Type B pancreatic cell (in vitro differentiated cells): ENCODE measurements around the gene FRMD6. TPM values are rescaled to one million over a fixed set of nuclear protein-coding genes. Genes with fewer than 3 reads are reported as not detected.
"Not testable (repeated sequence)": the region's sequence is repeated elsewhere in the genome, so short reads cannot be mapped to it uniquely, and the experiment has no call there.

Source experiments
- DNase-seq: peaks from one replicate; pipeline ENCODE4 v3.0.0; 2021; ENCODE audit warnings: mixed read lengths; ENCODE audit not compliant: unreplicated experiment; ENCODE audit errors: extremely low spot score
- H3K27ac Mint-ChIP-seq: 2 replicates; pipeline ENCODE4 v1.8.0; 2021; ENCODE audit warnings: mild to moderate bottlenecking, mixed read lengths
- H3K27me3 Mint-ChIP-seq: 2 replicates; pipeline ENCODE4 v1.8.0; 2021; ENCODE audit warnings: mixed read lengths
- H3K36me3 Mint-ChIP-seq: 2 replicates; pipeline ENCODE4 v1.8.0; 2021; ENCODE audit warnings: mixed read lengths
- H3K4me1 Mint-ChIP-seq: one replicate; pipeline ENCODE4 v1.8.0; 2021; ENCODE audit warnings: mixed read lengths; ENCODE audit not compliant: unreplicated experiment
- H3K4me3 Mint-ChIP-seq: 2 replicates; pipeline ENCODE4 v1.8.0; 2021; ENCODE audit warnings: mild to moderate bottlenecking, mixed read lengths
- H3K9me3 Mint-ChIP-seq: 2 replicates; pipeline ENCODE4 v1.8.0; 2021; ENCODE audit warnings: mixed read lengths
- CTCF ChIP-seq: fragments of 200-600 bp; sonication (generic); conservative IDR thresholded peaks from 2 replicates; pipeline ENCODE4 v1.5.0; 2021; ENCODE audit warnings: antibody characterized with exemption, mild to moderate bottlenecking
- total RNA-seq: library from RNA; stranded (reverse); gene quantifications from 2 replicates; pipeline ENCODE4 v1.2.1, GENCODE V29; 2021; ENCODE audit warnings: low replicate concordance

Gene FRMD6
- total RNA-seq, 1 donor from 2014 or later = 71.3 TPM

- DNase-seq = no peak
- Mint-ChIP-seq H3K4me1 (no peaks in the 10 kb centered on the region), H3K27me3 (no peaks in the 10 kb centered on the region), H3K4me3 (no peak overlapping the region), H3K27ac (no peak overlapping the region), H3K9me3 (peaks cover 8% of the 10 kb centered on the region), H3K36me3 (no peaks in the 10 kb centered on the region)
- TF ChIP-seq CTCF = no peak
Measured at GRCh38 chr14:51738754-51739153, 87.0 kb downstream of the FRMD6 start.

GRCh38 chr14:51743588-51744000 lies 91.9 kb downstream of the FRMD6 start:
- Mint-ChIP-seq H3K36me3 (no peaks in the 10 kb centered on the region), H3K27ac (no peak overlapping the region), H3K4me1 (no peaks in the 10 kb centered on the region), H3K27me3 (no peaks in the 10 kb centered on the region), H3K9me3 (peaks cover 14% of the 10 kb centered on the region), H3K4me3 (no peak overlapping the region)
- DNase-seq = no peak
- TF ChIP-seq CTCF = no peak

GRCh38 chr14:51744372-51745130 lies 92.8 kb downstream of the FRMD6 start:
- Mint-ChIP-seq H3K4me3 (no peak overlapping the region), H3K9me3 (peaks cover 14% of the 10 kb centered on the region), H3K27me3 (no peaks in the 10 kb centered on the region), H3K36me3 (no peaks in the 10 kb centered on the region), H3K4me1 (no peaks in the 10 kb centered on the region), H3K27ac (no peak overlapping the region)
- DNase-seq = no peak
- TF ChIP-seq CTCF = no peak

- not testable (repeated sequence) for H3K4me3 Mint-ChIP-seq, H3K36me3 Mint-ChIP-seq, H3K27me3 Mint-ChIP-seq, H3K4me1 Mint-ChIP-seq, H3K27ac Mint-ChIP-seq, DNase-seq
- H3K9me3 Mint-ChIP-seq = peaks cover 14% of the 10 kb centered on the region
Measured at GRCh38 chr14:51746823-51747222, 95.1 kb downstream of the FRMD6 start.

GRCh38 chr14:51750542-51750941 lies 98.8 kb downstream of the FRMD6 start:
- H3K4me1 Mint-ChIP-seq = peaks cover 7% of the 10 kb centered on the region
- H3K4me3 Mint-ChIP-seq = no peak overlapping the region
- TF ChIP-seq CTCF = no peak
- no peaks in the 10 kb centered on the region for H3K27me3 Mint-ChIP-seq
- no peak for DNase-seq
- no peaks in the 10 kb centered on the region for H3K36me3 Mint-ChIP-seq
- no peak overlapping the region for H3K27ac Mint-ChIP-seq
- H3K9me3 Mint-ChIP-seq = no peaks in the 10 kb centered on the region

- not testable (repeated sequence) for DNase-seq, H3K9me3 Mint-ChIP-seq, H3K36me3 Mint-ChIP-seq, H3K4me3 Mint-ChIP-seq, H3K27ac Mint-ChIP-seq, H3K27me3 Mint-ChIP-seq, H3K4me1 Mint-ChIP-seq
Measured at GRCh38 chr14:51751611-51752345, 100.1 kb downstream of the FRMD6 start.

- H3K4me1 Mint-ChIP-seq, H3K36me3 Mint-ChIP-seq, H3K9me3 Mint-ChIP-seq, H3K27ac Mint-ChIP-seq, H3K27me3 Mint-ChIP-seq, DNase-seq, H3K4me3 Mint-ChIP-seq: not testable (repeated sequence)
Measured at GRCh38 chr14:51757756-51758155, 106.0 kb downstream of the FRMD6 start.
